ENCODE data around the gene CFAP157. TPM values are rescaled to one million over a fixed set of nuclear protein-coding genes. Genes with fewer than 3 reads are reported as not detected.
A peak's percentile ranks its signal among the peaks of the same experiment; 100 is the strongest.

The CFAP157 gene
- total and polyA plus RNA-seq, 2 of the 13 experiments (the other 11 are each of a cell fraction or from before 2014, with no cell fraction given), result 0.07 TPM; not detected in 1

- TF ChIP-seq TFE3 (CRISPR knock-in tag; IDR thresholded peaks at IDR 0.05) (no peak), SRSF1 (optimal IDR thresholded peaks at IDR 0.05; ENCODE audit: low read depth, low read length) (no peak), NFKBIZ (CRISPR knock-in tag; IDR thresholded peaks at IDR 0.05) (0 out of 2 replicates have a peak, but pooled peaks have one; percentile 18), ISL2 (CRISPR knock-in tag; IDR thresholded peaks at IDR 0.05) (0 out of 2 replicates have a peak, but pooled peaks have one; percentile 21), JDP2 (CRISPR knock-in tag; IDR thresholded peaks at IDR 0.05; ENCODE audit: borderline replicate concordance) (no peak), ZBTB7B (CRISPR knock-in tag; IDR thresholded peaks at IDR 0.05) (no peak), HNRNPH1 (optimal IDR thresholded peaks at IDR 0.05; ENCODE audit: low read depth, low read length) (no peak), DMTF1 (CRISPR knock-in tag; IDR thresholded peaks at IDR 0.05) (no peak), ZBTB14 (CRISPR knock-in tag; IDR thresholded peaks at IDR 0.05) (no peak), ZKSCAN8 (CRISPR knock-in tag; IDR thresholded peaks at IDR 0.05; ENCODE audit: borderline replicate concordance) (no peak), ARNTL (CRISPR knock-in tag; IDR thresholded peaks at IDR 0.05) (no peak), ZFY (CRISPR knock-in tag; IDR thresholded peaks at IDR 0.05) (peak; percentile 76; the same call in 1 of the 2 replicates), ZNF446 (CRISPR knock-in tag; IDR thresholded peaks at IDR 0.05) (no peak), THAP9 (CRISPR knock-in tag; IDR thresholded peaks at IDR 0.05; ENCODE audit: borderline replicate concordance) (peak; percentile 95), SOX5 (CRISPR knock-in tag; IDR thresholded peaks at IDR 0.05; ENCODE audit: borderline replicate concordance) (0 out of 2 replicates have a peak, but pooled peaks have one; percentile 23), RFXAP (CRISPR knock-in tag; IDR thresholded peaks at IDR 0.05; ENCODE audit: borderline replicate concordance) (peak; percentile 88), ZNF616 (CRISPR knock-in tag; IDR thresholded peaks at IDR 0.05; ENCODE audit: low read depth) (0 out of 2 replicates have a peak, but pooled peaks have one; percentile 47), ZKSCAN5 (CRISPR knock-in tag; IDR thresholded peaks at IDR 0.05) (no peak), ATF1 (CRISPR knock-in tag; IDR thresholded peaks at IDR 0.05) (peak; percentile 96), JUNB (CRISPR knock-in tag; IDR thresholded peaks at IDR 0.05; ENCODE audit: borderline replicate concordance) (no peak), ZNF557 (CRISPR knock-in tag; IDR thresholded peaks at IDR 0.05) (0 out of 2 replicates have a peak, but pooled peaks have one; percentile 39)
Measured at GRCh38 chr9:127715470-127716337, 8.9 kb downstream of the CFAP157 start, which contains the start of the genes PTRH1 and TTC16 (continued).
